H1 (cell line): ENCODE measurements around the gene CA5A. TPM values are rescaled to one million over a fixed set of nuclear protein-coding genes. Genes with fewer than 3 reads are reported as not detected.

Experiments
- POLR2A ChIP-seq, 2 experiments: IDR thresholded peaks; 1 replicate in 1 of 2; 2 replicates in 1 of 2; pipeline ENCODE4 v1.6.1; 2011; ENCODE audit warnings: low read depth in 2 of 2, low read length in 2 of 2, mild to moderate bottlenecking in 2 of 2; ENCODE audit errors: control extremely low read depth in 1 of 2
- POU5F1 ChIP-seq: IDR thresholded peaks from 2 replicates; pipeline ENCODE4 v1.6.1; 2011; ENCODE audit warnings: low read depth, mild to moderate bottlenecking, low read length, moderate library complexity
- polyA plus RNA-seq, 7 experiments: library from polyadenylated mRNA; depleted of rRNA in 3 of 7; stranded (reverse) in 5 of 7; unstranded in 2 of 7; fragments of >200 nt in 5 of 7; fragments of 200-250 nt in 2 of 7; gene quantifications; 1 replicate in 5 of 7; 2 replicates in 1 of 7; 4 replicates in 1 of 7; pipeline versions ENCODE4 v1.2.1 to v1.2.3, GENCODE V29; 2011 to 2013; ENCODE audit warnings: missing spikeins in 2 of 7, mixed read lengths in 2 of 7
- total RNA-seq: library from RNA; stranded (reverse); fragmentation: NEBNext Ultra II Directional; extraction: Animal tissue kit (Norgen Biotek cat#: 25700); gene quantifications from 2 replicates; pipeline ENCODE4 v1.2.1, GENCODE V29; 2021
- TF ChIP-seq, protein P1 (sequence below): fragments of 300-600 bp; sonication (generic); IDR thresholded peaks from 2 replicates; pipeline ENCODE4 v1.7.1; 2012; ENCODE audit warnings: low read length, moderate library complexity, mild to moderate bottlenecking, inconsistent platforms; ENCODE audit not compliant: insufficient replicate concordance
- TF ChIP-seq, protein P2 (sequence below), 3 experiments: IDR thresholded peaks; 1 replicate in 2 of 3; 2 replicates in 1 of 3; pipeline versions ENCODE4 v1.5.1 to v1.6.1; 2011; ENCODE audit warnings: low read length in 3 of 3, mild to moderate bottlenecking in 3 of 3, inconsistent platforms in 2 of 3, low read depth in 1 of 3, moderate library complexity in 1 of 3; ENCODE audit not compliant: insufficient read depth in 1 of 3; ENCODE audit errors: control extremely low read depth in 1 of 3

The CA5A gene
- total and polyA plus RNA-seq, 2 of the 8 experiments (the other 6 are each of a cell fraction or from before 2014, with no cell fraction given) = not detected

DNA sequence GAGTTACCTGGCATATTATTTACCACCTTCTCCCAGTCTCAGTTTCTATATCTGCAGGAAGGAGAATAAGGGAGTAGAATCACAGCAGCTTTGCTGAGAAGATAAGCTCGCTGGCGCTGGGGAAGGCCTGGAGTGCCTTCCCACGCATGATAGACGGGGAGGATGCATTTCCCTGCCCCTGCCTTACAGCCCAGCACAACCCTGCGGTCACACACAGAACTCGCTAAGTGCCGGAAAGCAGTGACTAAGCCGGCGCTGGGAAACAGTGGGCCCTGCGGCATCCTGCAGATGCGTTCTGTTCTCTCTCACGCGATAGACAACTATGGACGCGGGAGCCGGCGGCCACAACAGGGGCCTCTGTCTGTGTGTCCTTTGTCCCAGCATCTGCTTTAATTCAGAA lies 4.8 kb downstream of the CA5A start (continued):
- TF ChIP-seq, protein P1, sequence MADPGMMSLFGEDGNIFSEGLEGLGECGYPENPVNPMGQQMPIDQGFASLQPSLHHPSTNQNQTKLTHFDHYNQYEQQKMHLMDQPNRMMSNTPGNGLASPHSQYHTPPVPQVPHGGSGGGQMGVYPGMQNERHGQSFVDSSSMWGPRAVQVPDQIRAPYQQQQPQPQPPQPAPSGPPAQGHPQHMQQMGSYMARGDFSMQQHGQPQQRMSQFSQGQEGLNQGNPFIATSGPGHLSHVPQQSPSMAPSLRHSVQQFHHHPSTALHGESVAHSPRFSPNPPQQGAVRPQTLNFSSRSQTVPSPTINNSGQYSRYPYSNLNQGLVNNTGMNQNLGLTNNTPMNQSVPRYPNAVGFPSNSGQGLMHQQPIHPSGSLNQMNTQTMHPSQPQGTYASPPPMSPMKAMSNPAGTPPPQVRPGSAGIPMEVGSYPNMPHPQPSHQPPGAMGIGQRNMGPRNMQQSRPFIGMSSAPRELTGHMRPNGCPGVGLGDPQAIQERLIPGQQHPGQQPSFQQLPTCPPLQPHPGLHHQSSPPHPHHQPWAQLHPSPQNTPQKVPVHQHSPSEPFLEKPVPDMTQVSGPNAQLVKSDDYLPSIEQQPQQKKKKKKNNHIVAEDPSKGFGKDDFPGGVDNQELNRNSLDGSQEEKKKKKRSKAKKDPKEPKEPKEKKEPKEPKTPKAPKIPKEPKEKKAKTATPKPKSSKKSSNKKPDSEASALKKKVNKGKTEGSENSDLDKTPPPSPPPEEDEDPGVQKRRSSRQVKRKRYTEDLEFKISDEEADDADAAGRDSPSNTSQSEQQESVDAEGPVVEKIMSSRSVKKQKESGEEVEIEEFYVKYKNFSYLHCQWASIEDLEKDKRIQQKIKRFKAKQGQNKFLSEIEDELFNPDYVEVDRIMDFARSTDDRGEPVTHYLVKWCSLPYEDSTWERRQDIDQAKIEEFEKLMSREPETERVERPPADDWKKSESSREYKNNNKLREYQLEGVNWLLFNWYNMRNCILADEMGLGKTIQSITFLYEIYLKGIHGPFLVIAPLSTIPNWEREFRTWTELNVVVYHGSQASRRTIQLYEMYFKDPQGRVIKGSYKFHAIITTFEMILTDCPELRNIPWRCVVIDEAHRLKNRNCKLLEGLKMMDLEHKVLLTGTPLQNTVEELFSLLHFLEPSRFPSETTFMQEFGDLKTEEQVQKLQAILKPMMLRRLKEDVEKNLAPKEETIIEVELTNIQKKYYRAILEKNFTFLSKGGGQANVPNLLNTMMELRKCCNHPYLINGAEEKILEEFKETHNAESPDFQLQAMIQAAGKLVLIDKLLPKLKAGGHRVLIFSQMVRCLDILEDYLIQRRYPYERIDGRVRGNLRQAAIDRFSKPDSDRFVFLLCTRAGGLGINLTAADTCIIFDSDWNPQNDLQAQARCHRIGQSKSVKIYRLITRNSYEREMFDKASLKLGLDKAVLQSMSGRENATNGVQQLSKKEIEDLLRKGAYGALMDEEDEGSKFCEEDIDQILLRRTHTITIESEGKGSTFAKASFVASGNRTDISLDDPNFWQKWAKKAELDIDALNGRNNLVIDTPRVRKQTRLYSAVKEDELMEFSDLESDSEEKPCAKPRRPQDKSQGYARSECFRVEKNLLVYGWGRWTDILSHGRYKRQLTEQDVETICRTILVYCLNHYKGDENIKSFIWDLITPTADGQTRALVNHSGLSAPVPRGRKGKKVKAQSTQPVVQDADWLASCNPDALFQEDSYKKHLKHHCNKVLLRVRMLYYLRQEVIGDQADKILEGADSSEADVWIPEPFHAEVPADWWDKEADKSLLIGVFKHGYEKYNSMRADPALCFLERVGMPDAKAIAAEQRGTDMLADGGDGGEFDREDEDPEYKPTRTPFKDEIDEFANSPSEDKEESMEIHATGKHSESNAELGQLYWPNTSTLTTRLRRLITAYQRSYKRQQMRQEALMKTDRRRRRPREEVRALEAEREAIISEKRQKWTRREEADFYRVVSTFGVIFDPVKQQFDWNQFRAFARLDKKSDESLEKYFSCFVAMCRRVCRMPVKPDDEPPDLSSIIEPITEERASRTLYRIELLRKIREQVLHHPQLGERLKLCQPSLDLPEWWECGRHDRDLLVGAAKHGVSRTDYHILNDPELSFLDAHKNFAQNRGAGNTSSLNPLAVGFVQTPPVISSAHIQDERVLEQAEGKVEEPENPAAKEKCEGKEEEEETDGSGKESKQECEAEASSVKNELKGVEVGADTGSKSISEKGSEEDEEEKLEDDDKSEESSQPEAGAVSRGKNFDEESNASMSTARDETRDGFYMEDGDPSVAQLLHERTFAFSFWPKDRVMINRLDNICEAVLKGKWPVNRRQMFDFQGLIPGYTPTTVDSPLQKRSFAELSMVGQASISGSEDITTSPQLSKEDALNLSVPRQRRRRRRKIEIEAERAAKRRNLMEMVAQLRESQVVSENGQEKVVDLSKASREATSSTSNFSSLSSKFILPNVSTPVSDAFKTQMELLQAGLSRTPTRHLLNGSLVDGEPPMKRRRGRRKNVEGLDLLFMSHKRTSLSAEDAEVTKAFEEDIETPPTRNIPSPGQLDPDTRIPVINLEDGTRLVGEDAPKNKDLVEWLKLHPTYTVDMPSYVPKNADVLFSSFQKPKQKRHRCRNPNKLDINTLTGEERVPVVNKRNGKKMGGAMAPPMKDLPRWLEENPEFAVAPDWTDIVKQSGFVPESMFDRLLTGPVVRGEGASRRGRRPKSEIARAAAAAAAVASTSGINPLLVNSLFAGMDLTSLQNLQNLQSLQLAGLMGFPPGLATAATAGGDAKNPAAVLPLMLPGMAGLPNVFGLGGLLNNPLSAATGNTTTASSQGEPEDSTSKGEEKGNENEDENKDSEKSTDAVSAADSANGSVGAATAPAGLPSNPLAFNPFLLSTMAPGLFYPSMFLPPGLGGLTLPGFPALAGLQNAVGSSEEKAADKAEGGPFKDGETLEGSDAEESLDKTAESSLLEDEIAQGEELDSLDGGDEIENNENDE = no peak
- no peak for TF ChIP-seq POU5F1
- TF ChIP-seq POLR2A (IDR thresholded peaks at IDR 0.05; ENCODE audit: control extremely low read depth in 1 of 2, low read depth in 2 of 2, low read length in 2 of 2) = no peak
- TF ChIP-seq, protein P2, sequence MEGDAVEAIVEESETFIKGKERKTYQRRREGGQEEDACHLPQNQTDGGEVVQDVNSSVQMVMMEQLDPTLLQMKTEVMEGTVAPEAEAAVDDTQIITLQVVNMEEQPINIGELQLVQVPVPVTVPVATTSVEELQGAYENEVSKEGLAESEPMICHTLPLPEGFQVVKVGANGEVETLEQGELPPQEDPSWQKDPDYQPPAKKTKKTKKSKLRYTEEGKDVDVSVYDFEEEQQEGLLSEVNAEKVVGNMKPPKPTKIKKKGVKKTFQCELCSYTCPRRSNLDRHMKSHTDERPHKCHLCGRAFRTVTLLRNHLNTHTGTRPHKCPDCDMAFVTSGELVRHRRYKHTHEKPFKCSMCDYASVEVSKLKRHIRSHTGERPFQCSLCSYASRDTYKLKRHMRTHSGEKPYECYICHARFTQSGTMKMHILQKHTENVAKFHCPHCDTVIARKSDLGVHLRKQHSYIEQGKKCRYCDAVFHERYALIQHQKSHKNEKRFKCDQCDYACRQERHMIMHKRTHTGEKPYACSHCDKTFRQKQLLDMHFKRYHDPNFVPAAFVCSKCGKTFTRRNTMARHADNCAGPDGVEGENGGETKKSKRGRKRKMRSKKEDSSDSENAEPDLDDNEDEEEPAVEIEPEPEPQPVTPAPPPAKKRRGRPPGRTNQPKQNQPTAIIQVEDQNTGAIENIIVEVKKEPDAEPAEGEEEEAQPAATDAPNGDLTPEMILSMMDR (IDR thresholded peaks at IDR 0.05; ENCODE audit: control extremely low read depth in 1 of 3, insufficient read depth in 1 of 3, low read depth in 1 of 3, low read length in 3 of 3) = no peak
